COLO668 (cell line): ENCODE data around the gene RAB25.

ENCODE experiments used
- DNase-seq: peaks from one replicate; lab custom pipeline; 2025; ENCODE audit not compliant: unreplicated experiment; lab: John Stamatoyannopoulos, UW

Gene RAB25

GRCh38 chr1:156078728-156079127 lies 17.8 kb downstream of the RAB25 start:
- DNase-seq: no peak

- DNase-seq: no peak
Observed at GRCh38 chr1:156079762-156080161, 18.8 kb downstream of the RAB25 start.

- no peak for DNase-seq
Observed at GRCh38 chr1:156080241-156080862, 19.4 kb downstream of the RAB25 start.

- no peak for DNase-seq
Observed at GRCh38 chr1:156080863-156081179, 19.9 kb downstream of the RAB25 start.

- DNase-seq: no peak
Observed at GRCh38 chr1:156081180-156081916, 20.4 kb downstream of the RAB25 start.

GRCh38 chr1:156081917-156082308 lies 21.0 kb downstream of the RAB25 start:
- no peak for DNase-seq

- peak; percentile 80 for DNase-seq
Observed at GRCh38 chr1:156082309-156083091, 21.5 kb downstream of the RAB25 start, which contains the start of gene MEX3A. MEX3A (minus strand) TSS chr1:156082465; CDS start chr1:156081998, 467 bp downstream.

- no peak for DNase-seq
Observed at GRCh38 chr1:156083800-156084790, 23.1 kb downstream of the RAB25 start.

- no peak for DNase-seq
Observed at GRCh38 chr1:156086256-156086662, 25.3 kb downstream of the RAB25 start.

- DNase-seq: no peak
Observed at GRCh38 chr1:156089704-156090103, 28.7 kb downstream of the RAB25 start.

GRCh38 chr1:156090138-156090839 lies 29.3 kb downstream of the RAB25 start:
- no peak for DNase-seq

GRCh38 chr1:156090840-156091188 lies 29.9 kb downstream of the RAB25 start:
- DNase-seq: peak; percentile 95

GRCh38 chr1:156091610-156092009 lies 30.6 kb downstream of the RAB25 start:
- no peak for DNase-seq

- DNase-seq: no peak
Observed at GRCh38 chr1:156095906-156096508, 35.0 kb downstream of the RAB25 start.

- peak; percentile 89 for DNase-seq
Observed at GRCh38 chr1:156096640-156097391, 35.9 kb downstream of the RAB25 start.

- DNase-seq: no peak
Observed at GRCh38 chr1:156097499-156098178, 36.7 kb downstream of the RAB25 start.

- DNase-seq: no peak
Observed at GRCh38 chr1:156098784-156099183, 37.8 kb downstream of the RAB25 start.

- DNase-seq: no peak
Observed at GRCh38 chr1:156099282-156099681, 38.3 kb downstream of the RAB25 start.
